Naive thymus-derived CD4-positive, alpha-beta T cell (primary cell): ENCODE measurements around the gene CDK2AP2. TPM values are rescaled to one million over a fixed set of nuclear protein-coding genes. Genes with fewer than 3 reads are reported as not detected.
"Not testable (repeated sequence)": the region's sequence is repeated elsewhere in the genome, so short reads cannot be mapped to it uniquely, and the experiment has no call there.

ENCODE experiments used
- ATAC-seq: fragments of 150-1000 bp; cut with Tn5 transposase; 2 replicates; pipeline ENCODE4 v1.10.0; 2021; ENCODE audit warnings: mild to moderate bottlenecking, moderate library complexity
- CTCF ChIA-PET: fragments of 350-600 bp; sonication (Branson Sonifier 250); formaldehyde crosslinking; loops from one replicate; lab custom pipeline; 2021; ENCODE audit warnings: antibody characterized with exemption; lab: Charles Lee
- POLR2A ChIA-PET: fragments of 350-600 bp; sonication (Branson Sonifier 250); formaldehyde crosslinking; loops from one replicate; lab custom pipeline; 2021; ENCODE audit warnings: antibody characterized with exemption, inconsistent platforms; lab: Charles Lee
- DNase-seq, 9 donors: peaks; one replicate each; pipeline versions ENCODE4 v3.0.0 to v3.0.0-alpha.2; 2020 to 2022; ENCODE audit warnings: mixed read lengths in 1 of 9
- H3K27ac ChIP-seq: one replicate; pipeline ENCODE4 v1.7.0; 2013; ENCODE audit warnings: mild to moderate bottlenecking, low read depth, low read length, moderate library complexity
- H3K27me3 ChIP-seq, 2 donors: one replicate each; pipeline ENCODE4 v1.7.0; 2013; ENCODE audit warnings: low read length in 2 of 2, mild to moderate bottlenecking in 2 of 2, moderate library complexity in 2 of 2; ENCODE audit not compliant: control insufficient read depth in 2 of 2, insufficient read depth in 2 of 2
- H3K36me3 ChIP-seq, 3 experiments: 1 replicate in 2 of 3; 2 replicates in 1 of 3; pipeline ENCODE4 v1.7.0; 2013; ENCODE audit warnings: low read length in 3 of 3, mild to moderate bottlenecking in 3 of 3, moderate library complexity in 1 of 3; ENCODE audit not compliant: insufficient read depth in 3 of 3, control insufficient read depth in 2 of 3
- H3K4me1 ChIP-seq, 2 donors: one replicate each; pipeline ENCODE4 v1.7.0; 2013; ENCODE audit warnings: low read length in 2 of 2, mild to moderate bottlenecking in 2 of 2, moderate library complexity in 1 of 2; ENCODE audit not compliant: control insufficient read depth in 2 of 2, insufficient read depth in 2 of 2
- H3K4me3 ChIP-seq: 2 replicates; pipeline ENCODE4 v1.7.0; 2013; ENCODE audit warnings: mild to moderate bottlenecking, low read length
- H3K9me3 ChIP-seq, 3 experiments: 1 replicate in 2 of 3; 2 replicates in 1 of 3; pipeline ENCODE4 v1.7.0; 2013; ENCODE audit warnings: low read length in 3 of 3; ENCODE audit not compliant: control insufficient read depth in 2 of 3
- H3K27ac Mint-ChIP-seq, 9 donors: one replicate each; pipeline ENCODE4 v1.8.0; 2020 to 2022; ENCODE audit warnings: mixed read lengths in 9 of 9, mild to moderate bottlenecking in 8 of 9, moderate library complexity in 5 of 9, inconsistent platforms in 2 of 9
- H3K27me3 Mint-ChIP-seq, 5 donors: one replicate each; pipeline ENCODE4 v1.8.0; 2021 to 2022; ENCODE audit warnings: mixed read lengths in 5 of 5, mild to moderate bottlenecking in 1 of 5
- H3K36me3 Mint-ChIP-seq, 5 donors: one replicate each; pipeline ENCODE4 v1.8.0; 2020 to 2022; ENCODE audit warnings: mixed read lengths in 5 of 5, mild to moderate bottlenecking in 3 of 5, inconsistent platforms in 1 of 5
- H3K4me1 Mint-ChIP-seq, 7 donors: one replicate each; pipeline ENCODE4 v1.8.0; 2020 to 2022; ENCODE audit warnings: mixed read lengths in 7 of 7, mild to moderate bottlenecking in 3 of 7, inconsistent platforms in 1 of 7
- H3K4me3 Mint-ChIP-seq, 10 donors: one replicate each; pipeline ENCODE4 v1.8.0; 2020 to 2022; ENCODE audit warnings: mild to moderate bottlenecking in 10 of 10, mixed read lengths in 10 of 10, moderate library complexity in 6 of 10, inconsistent platforms in 2 of 10
- H3K9me3 Mint-ChIP-seq, 11 donors: one replicate each; pipeline ENCODE4 v1.8.0; 2020 to 2022; ENCODE audit warnings: mixed read lengths in 11 of 11, mild to moderate bottlenecking in 4 of 11, inconsistent platforms in 1 of 11, moderate library complexity in 1 of 11
- intact Hi-C, 2 donors: fragments of 100-400 bp; cut with micrococcal nuclease; formaldehyde crosslinking; loops; one replicate each; pipeline ENCODE4 v1.15.1; 2023
- polyA plus RNA-seq, 2 donors: library from polyadenylated mRNA; unstranded; fragments of 300-500 nt; fragmentation: Illumina TruSeq; gene quantifications; one replicate each; pipeline ENCODE4 v1.2.3, GENCODE V29; 2021
- total RNA-seq, 6 experiments: library from RNA in 5 of 6; stranded (reverse) in 5 of 6; gene quantifications; 1 replicate in 5 of 6; 2 replicates in 1 of 6; pipeline ENCODE4 v1.2.3 and lab custom pipeline; 2021 to 2026

CDK2AP2 gene
- total and polyA plus RNA-seq, 7 experiments from 2014 or later: 31.0 to 168 (median 64.5) TPM

- no peaks in the 10 kb centered on the region for H3K27me3 Mint-ChIP-seq
- H3K4me3 Mint-ChIP-seq: peak overlapping the region in 1 of 10 donors; percentile 70
- no peaks in the 10 kb centered on the region for H3K27me3 ChIP-seq
- DNase-seq (no peak), ATAC-seq (no peak)
- H3K36me3 Mint-ChIP-seq: peaks cover 10 to 36% (median 18%) of the 10 kb centered on the region in 5 donors
- H3K9me3 ChIP-seq: no peaks in the 10 kb centered on the region
- H3K27ac ChIP-seq: peak overlapping the region; percentile 21
- H3K9me3 Mint-ChIP-seq: peaks cover 0 to 2% (median 0%) of the 10 kb centered on the region in 11 donors
- CTCF ChIA-PET: interaction anchor here (0.5 to 1.3 kb wide), 2 partner anchors 103 to 144 kb away, joined by 3 read pairs; no protein-coding TSS in a partner anchor
- peak overlapping the region in 8 of 9 donors; percentile 25 to 81 (median 68) for H3K27ac Mint-ChIP-seq
- intact Hi-C loops: loop anchor here in 1 of 2 donors (10.0 kb wide), 1 partner anchor 1205 kb away; the partner anchor contains the start of gene YIF1A
- POLR2A ChIA-PET: interaction anchor here (0.8 to 1.9 kb wide), 9 partner anchors 7 to 137 kb away, joined by 3 to 5 read pairs (median 3); partner anchors contain the start of genes AIP, POLD4 and TMEM134
- no peak overlapping the region for H3K4me3 ChIP-seq
- H3K4me1 Mint-ChIP-seq: peaks cover 23 to 39% (median 35%) of the 10 kb centered on the region in 7 donors
- peaks cover 8 to 84% (median 28%) of the 10 kb centered on the region in 3 experiments for H3K36me3 ChIP-seq
- H3K4me1 ChIP-seq: peaks cover 21% of the 10 kb centered on the region in 2 donors
These were observed 17.9 kb downstream of the CDK2AP2 start for GRCh38 chr11:67489885-67490726.

- peak overlapping the region; percentile 61 for H3K27ac ChIP-seq
- no peaks in the 10 kb centered on the region for H3K27me3 Mint-ChIP-seq
- no peak for DNase-seq
- intact Hi-C loops: loop anchor here in 1 of 2 donors (10.0 kb wide), 1 partner anchor 1205 kb away; the partner anchor contains the start of gene YIF1A
- H3K36me3 Mint-ChIP-seq: peaks cover 10 to 44% (median 18%) of the 10 kb centered on the region in 5 donors
- CTCF ChIA-PET: interaction anchor here (0.5 kb wide), 1 partner anchor 103 kb away, joined by 3 read pairs; no protein-coding TSS in a partner anchor
- H3K4me1 Mint-ChIP-seq: peaks cover 31 to 47% (median 43%) of the 10 kb centered on the region in 7 donors
- no peaks in the 10 kb centered on the region for H3K9me3 ChIP-seq
- no peak for ATAC-seq
- peak overlapping the region in 2 of 10 donors; percentile 15 to 70 for H3K4me3 Mint-ChIP-seq
- peaks cover 0 to 2% (median 0%) of the 10 kb centered on the region in 11 donors for H3K9me3 Mint-ChIP-seq
- no peaks in the 10 kb centered on the region for H3K27me3 ChIP-seq
- H3K27ac Mint-ChIP-seq: peak overlapping the region in 8 of 9 donors; percentile 38 to 85 (median 70)
- H3K4me3 ChIP-seq: no peak overlapping the region
- peaks cover 28% of the 10 kb centered on the region in 2 donors for H3K4me1 ChIP-seq
- POLR2A ChIA-PET: interaction anchor here (0.6 to 1.8 kb wide), 8 partner anchors 21 to 144 kb away, joined by 3 to 12 read pairs (median 3); partner anchors contain the start of genes POLD4, PPP1CA, RAD9A and TBC1D10C
- peaks cover 8 to 78% (median 28%) of the 10 kb centered on the region in 3 experiments for H3K36me3 ChIP-seq
These were observed 18.6 kb downstream of the CDK2AP2 start for GRCh38 chr11:67489203-67489884.

GRCh38 chr11:67486481-67487195, 21.3 kb downstream of the CDK2AP2 start:
- intact Hi-C loops: loop anchor here in 1 of 2 donors (10.0 kb wide), 1 partner anchor 1202 kb away; the partner anchor contains the start of gene YIF1A

GRCh38 chr11:67485873-67486361, 22.0 kb downstream of the CDK2AP2 start:
- not testable (repeated sequence) for H3K9me3 ChIP-seq
- peak overlapping the region; percentile 10 for H3K4me3 ChIP-seq
- peak overlapping the region; percentile 88 to 100 (median 98) for H3K27ac Mint-ChIP-seq

More at GRCh38 chr11:67486481-67487195, 21.3 kb downstream of the CDK2AP2 start:
- peak overlapping the region; percentile 80 for H3K27ac ChIP-seq
- peak overlapping the region; percentile 10 for H3K4me3 ChIP-seq
- no peaks in the 10 kb centered on the region for H3K27me3 ChIP-seq
- H3K27ac Mint-ChIP-seq: peak overlapping the region; percentile 88 to 100 (median 98)
- H3K9me3 Mint-ChIP-seq: no peaks in the 10 kb centered on the region
- peaks cover 10 to 50% (median 18%) of the 10 kb centered on the region in 5 donors for H3K36me3 Mint-ChIP-seq
- peak overlapping the region; percentile 83 to 98 (median 92) for H3K4me3 Mint-ChIP-seq
- peaks cover 0 to 5% (median 0%) of the 10 kb centered on the region in 5 donors for H3K27me3 Mint-ChIP-seq
- peaks cover 49 to 67% (median 59%) of the 10 kb centered on the region in 7 donors for H3K4me1 Mint-ChIP-seq
- CTCF ChIA-PET: interaction anchor here (0.7 to 0.9 kb wide), 2 partner anchors 19 to 99 kb away, joined by 3 read pairs; partner anchors contain the start of gene PITPNM1
- POLR2A ChIA-PET: interaction anchor here (0.6 to 5.9 kb wide), 11 partner anchors 15 to 369 kb away, joined by 3 to 122 read pairs (median 32); partner anchors contain the start of genes CDK2AP2, PITPNM1, PPP1CA and PTPRCAP
- DNase-seq: peak in 1 of 9 donors; percentile 74
- peaks cover 5 to 51% (median 20%) of the 10 kb centered on the region in 3 experiments for H3K36me3 ChIP-seq
- H3K9me3 ChIP-seq: no peaks in the 10 kb centered on the region
- ATAC-seq: no peak
- H3K4me1 ChIP-seq: peaks cover 42 to 44% of the 10 kb centered on the region in 2 donors

GRCh38 chr11:67484847-67485311, 23.1 kb downstream of the CDK2AP2 start:
- H3K36me3 Mint-ChIP-seq: peaks cover 9 to 47% (median 14%) of the 10 kb centered on the region in 5 donors
- intact Hi-C loops: loop anchor here (1.0 to 10.0 kb wide), 7 partner anchors 21 to 1200 kb away; partner anchors contain the start of genes POLD4 (in 1 of the 2), RAD9A (in 1 of the 2), RBM4B (in 1 of the 2) and YIF1A (in 1 of the 2)
- H3K9me3 Mint-ChIP-seq: no peaks in the 10 kb centered on the region
- peaks cover 5 to 33% (median 16%) of the 10 kb centered on the region in 3 experiments for H3K36me3 ChIP-seq
- no peaks in the 10 kb centered on the region for H3K27me3 ChIP-seq
- CTCF ChIA-PET: interaction anchor here (0.6 to 3.7 kb wide), 7 partner anchors 15 to 1070 kb away, joined by 3 to 11 read pairs (median 3); partner anchors contain the start of genes PITPNM1 and PTPRCAP
- H3K9me3 ChIP-seq: no peaks in the 10 kb centered on the region
- H3K27ac ChIP-seq: peak overlapping the region; percentile 80
- H3K4me3 Mint-ChIP-seq: peak overlapping the region; percentile 90 to 100 (median 96)
- peak overlapping the region; percentile 95 to 100 (median 99) for H3K27ac Mint-ChIP-seq
- peaks cover 0 to 5% (median 0%) of the 10 kb centered on the region in 5 donors for H3K27me3 Mint-ChIP-seq
- peak; percentile 15 for ATAC-seq
- POLR2A ChIA-PET: interaction anchor here (0.6 to 5.9 kb wide), 30 partner anchors 8 to 1217 kb away, joined by 3 to 122 read pairs (median 6); partner anchors contain the start of genes CDK2AP2, PITPNM1, POLD4 and PPP1CA
- peak in 6 of 9 donors; percentile 41 to 78 (median 48) for DNase-seq
- peak overlapping the region; percentile 80 for H3K4me3 ChIP-seq
- H3K4me1 ChIP-seq: peaks cover 42 to 44% of the 10 kb centered on the region in 2 donors
- peaks cover 48 to 65% (median 57%) of the 10 kb centered on the region in 7 donors for H3K4me1 Mint-ChIP-seq

More at GRCh38 chr11:67485873-67486361, 22.0 kb downstream of the CDK2AP2 start:
- ChIA-PET POLR2A (interaction anchor here (0.6 to 5.9 kb wide), 14 partner anchors 9 to 1608 kb away, joined by 3 to 122 read pairs (median 4); partner anchors contain the start of genes CDK2AP2, PITPNM1, PPP1CA and PTPRCAP), CTCF (interaction anchor here (0.6 to 3.7 kb wide), 4 partner anchors 21 to 104 kb away, joined by 3 to 11 read pairs (median 4); partner anchors contain the start of gene PTPRCAP)
- peaks cover 42 to 44% of the 10 kb centered on the region in 2 donors for H3K4me1 ChIP-seq
- Mint-ChIP-seq H3K36me3 (peaks cover 10 to 48% (median 15%) of the 10 kb centered on the region in 5 donors), H3K4me3 (peak overlapping the region; percentile 83 to 98 (median 92)), H3K4me1 (peaks cover 49 to 67% (median 59%) of the 10 kb centered on the region in 7 donors)
- not testable (repeated sequence) for H3K27me3 Mint-ChIP-seq, ATAC-seq, H3K9me3 Mint-ChIP-seq, H3K27me3 ChIP-seq
- intact Hi-C loops: loop anchor here in 1 of 2 donors (10.0 kb wide), 1 partner anchor 1201 kb away; the partner anchor contains the start of gene YIF1A
- H3K27ac ChIP-seq: peak overlapping the region; percentile 80
- peak in 4 of 9 donors; percentile 20 to 56 (median 30) for DNase-seq
- H3K36me3 ChIP-seq: peaks cover 5 to 44% (median 20%) of the 10 kb centered on the region in 3 experiments
